Measurements from ENCODE around the gene CFTR.
"Not testable (repeated sequence)": the region's sequence is repeated elsewhere in the genome, so short reads cannot be mapped to it uniquely, and the experiment has no call there.

The CFTR gene

GRCh38 chr7:117698018-117698417 lies 218.2 kb downstream of the CFTR start:
- DNase-seq = no peak

GRCh38 chr7:117704063-117704462 lies 224.2 kb downstream of the CFTR start:
- DNase-seq = no peak

GRCh38 chr7:117705630-117706029 lies 225.8 kb downstream of the CFTR start:
- DNase-seq = no peak

GRCh38 chr7:117706210-117706609 lies 226.4 kb downstream of the CFTR start:
- no peak for DNase-seq

GRCh38 chr7:117707080-117707479 lies 227.3 kb downstream of the CFTR start:
- DNase-seq = no peak

- DNase-seq = not testable (repeated sequence)
Measured at GRCh38 chr7:117708173-117708572, 228.3 kb downstream of the CFTR start.

- no peak for DNase-seq
Measured at GRCh38 chr7:117711556-117711955, 231.7 kb downstream of the CFTR start.

- peak; percentile 70 to 78 for DNase-seq
Measured at GRCh38 chr7:117715784-117716445, 236.1 kb downstream of the CFTR start.

- no peak for DNase-seq
Measured at GRCh38 chr7:117716707-117717299, 237.0 kb downstream of the CFTR start.

- DNase-seq = no peak
Measured at GRCh38 chr7:117717357-117717756, 237.5 kb downstream of the CFTR start.
